CD4-positive, CD25-positive, alpha-beta regulatory T cell (primary cell): ENCODE results near the gene CAMK2A. TPM values are rescaled to one million over a fixed set of nuclear protein-coding genes. Genes with fewer than 3 reads are reported as not detected.
"Not testable (repeated sequence)": the region's sequence is repeated elsewhere in the genome, so short reads cannot be mapped to it uniquely, and the experiment has no call there.

Source experiments
- ATAC-seq, 2 donors: fragments of 150-1000 bp; cut with Tn5 transposase; one replicate each; pipeline ENCODE4 v1.10.0; 2021; ENCODE audit warnings: low read depth in 2 of 2, moderate number of reproducible peaks in 2 of 2, moderate library complexity in 1 of 2
- DNase-seq, 3 donors: peaks; one replicate each; pipeline versions ENCODE4 v3.0.0 to v3.0.0-alpha.2; 2012 to 2022; ENCODE audit warnings: mixed read lengths in 1 of 3
- H3K27ac ChIP-seq: one replicate; pipeline ENCODE4 v1.7.0; 2013; ENCODE audit warnings: mild to moderate bottlenecking, low read length; ENCODE audit not compliant: insufficient read depth, poor library complexity, severe bottlenecking
- H3K27me3 ChIP-seq: one replicate; pipeline ENCODE4 v1.7.0; 2013; ENCODE audit warnings: low read length; ENCODE audit not compliant: control insufficient read depth, insufficient read depth
- H3K36me3 ChIP-seq: one replicate; pipeline ENCODE4 v1.7.0; 2013; ENCODE audit warnings: mild to moderate bottlenecking, low read length, moderate library complexity; ENCODE audit not compliant: control insufficient read depth, insufficient read depth
- H3K4me1 ChIP-seq: 2 replicates; pipeline ENCODE4 v1.7.0; 2013; ENCODE audit warnings: mild to moderate bottlenecking, low read length; ENCODE audit not compliant: insufficient read depth, control insufficient read depth, poor library complexity, severe bottlenecking
- H3K4me3 ChIP-seq: one replicate; pipeline ENCODE4 v1.7.0; 2013; ENCODE audit warnings: low read depth, mild to moderate bottlenecking, low read length, moderate library complexity
- H3K9me3 ChIP-seq, 2 experiments: 1 replicate in 1 of 2; 2 replicates in 1 of 2; pipeline ENCODE4 v1.7.0; 2013; ENCODE audit warnings: low read length in 2 of 2, mild to moderate bottlenecking in 1 of 2, moderate library complexity in 1 of 2; ENCODE audit not compliant: control insufficient read depth in 2 of 2
- H3K27ac Mint-ChIP-seq, 3 donors: one replicate each; pipeline ENCODE4 v1.8.0; 2020 to 2022; ENCODE audit warnings: mild to moderate bottlenecking in 3 of 3, mixed read lengths in 3 of 3, moderate library complexity in 2 of 3
- H3K27me3 Mint-ChIP-seq: one replicate; pipeline ENCODE4 v1.8.0; 2022; ENCODE audit warnings: mild to moderate bottlenecking, mixed read lengths
- H3K36me3 Mint-ChIP-seq: one replicate; pipeline ENCODE4 v1.8.0; 2020; ENCODE audit warnings: mixed read lengths
- H3K4me1 Mint-ChIP-seq, 4 donors: one replicate each; pipeline ENCODE4 v1.8.0; 2020 to 2022; ENCODE audit warnings: mixed read lengths in 4 of 4, mild to moderate bottlenecking in 1 of 4
- H3K4me3 Mint-ChIP-seq, 4 donors: one replicate each; pipeline ENCODE4 v1.8.0; 2020 to 2022; ENCODE audit warnings: mild to moderate bottlenecking in 4 of 4, mixed read lengths in 4 of 4, moderate library complexity in 3 of 4
- H3K9me3 Mint-ChIP-seq, 7 donors: one replicate each; pipeline ENCODE4 v1.8.0; 2020 to 2022; ENCODE audit warnings: mixed read lengths in 7 of 7, mild to moderate bottlenecking in 3 of 7, moderate library complexity in 2 of 7
- polyA plus RNA-seq, 4 donors: library from polyadenylated mRNA; unstranded; fragments of 300-500 nt; fragmentation: Illumina TruSeq; gene quantifications; one replicate each; pipeline ENCODE4 v1.2.3, GENCODE V29; 2021
- total RNA-seq: library from RNA; stranded (reverse); gene quantifications from one replicate; pipeline ENCODE4 v1.2.3, GENCODE V29; 2022

Gene CAMK2A
- total and polyA plus RNA-seq, 5 donors from 2014 or later, result not detected

DNA sequence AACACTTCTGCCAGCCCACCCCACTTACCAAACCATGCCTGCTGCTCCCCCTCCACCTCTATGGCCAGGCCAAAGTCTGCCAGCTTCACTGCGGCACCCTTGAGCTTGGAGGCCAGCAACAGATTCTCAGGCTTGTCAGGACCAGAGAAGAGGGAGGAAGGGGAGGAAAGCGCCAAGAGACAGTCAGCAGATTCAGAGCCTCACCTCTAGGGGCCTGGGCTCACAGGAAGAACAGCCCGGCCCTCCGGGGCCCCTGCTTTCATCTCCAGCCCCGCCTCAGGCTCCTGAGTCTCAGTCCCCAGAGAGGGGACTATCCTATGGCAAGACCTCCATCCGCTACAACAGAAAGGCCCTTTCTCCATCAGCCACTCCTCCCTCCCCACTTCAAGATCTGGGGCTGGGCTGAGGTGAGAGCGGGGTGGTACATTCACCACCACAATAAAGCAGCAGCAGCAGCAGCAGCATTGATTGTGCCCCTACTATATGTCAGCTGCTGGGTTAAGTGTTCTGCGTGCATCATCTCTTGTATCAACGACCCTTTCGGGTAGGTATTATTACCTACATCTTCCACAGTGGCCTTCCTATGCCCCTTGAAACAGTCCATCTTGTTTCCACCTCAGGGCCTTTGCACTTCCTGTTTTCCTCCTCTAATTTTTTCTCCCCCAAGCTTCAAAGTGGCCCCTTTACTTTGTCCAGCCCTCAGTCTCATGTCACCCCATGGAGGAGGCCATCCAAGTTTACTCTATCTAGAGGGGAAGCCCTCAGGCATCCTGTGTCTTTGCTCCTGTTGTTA lies 36.0 kb downstream of the CAMK2A start:
- DNase-seq (no peak), ATAC-seq (no peak)
- no peaks in the 10 kb centered on the region for H3K27me3 Mint-ChIP-seq
- H3K4me1 Mint-ChIP-seq, result no peaks in the 10 kb centered on the region
- Histone ChIP-seq H3K27ac (no peak overlapping the region), H3K4me3 (no peak overlapping the region), H3K9me3 (no peaks in the 10 kb centered on the region), H3K4me1 (no peaks in the 10 kb centered on the region), H3K27me3 (no peaks in the 10 kb centered on the region), H3K36me3 (no peaks in the 10 kb centered on the region)
- no peak overlapping the region for H3K27ac Mint-ChIP-seq
- H3K36me3 Mint-ChIP-seq, result no peaks in the 10 kb centered on the region
- H3K4me3 Mint-ChIP-seq, result no peak overlapping the region
- H3K9me3 Mint-ChIP-seq, result peaks cover 0 to 2% (median 0%) of the 10 kb centered on the region in 7 donors

GRCh38 chr5:150252489-150252888 lies 37.1 kb downstream of the CAMK2A start:
- Histone ChIP-seq H3K27ac (no peak overlapping the region), H3K9me3 (no peaks in the 10 kb centered on the region), H3K4me1 (no peaks in the 10 kb centered on the region), H3K36me3 (no peaks in the 10 kb centered on the region), H3K27me3 (no peaks in the 10 kb centered on the region), H3K4me3 (no peak overlapping the region)
- no peaks in the 10 kb centered on the region for H3K27me3 Mint-ChIP-seq
- H3K4me3 Mint-ChIP-seq, result no peak overlapping the region
- DNase-seq (no peak), ATAC-seq (no peak)
- no peaks in the 10 kb centered on the region for H3K36me3 Mint-ChIP-seq
- peaks cover 0 to 2% (median 0%) of the 10 kb centered on the region in 7 donors for H3K9me3 Mint-ChIP-seq
- H3K4me1 Mint-ChIP-seq, result no peaks in the 10 kb centered on the region
- H3K27ac Mint-ChIP-seq, result no peak overlapping the region

DNA sequence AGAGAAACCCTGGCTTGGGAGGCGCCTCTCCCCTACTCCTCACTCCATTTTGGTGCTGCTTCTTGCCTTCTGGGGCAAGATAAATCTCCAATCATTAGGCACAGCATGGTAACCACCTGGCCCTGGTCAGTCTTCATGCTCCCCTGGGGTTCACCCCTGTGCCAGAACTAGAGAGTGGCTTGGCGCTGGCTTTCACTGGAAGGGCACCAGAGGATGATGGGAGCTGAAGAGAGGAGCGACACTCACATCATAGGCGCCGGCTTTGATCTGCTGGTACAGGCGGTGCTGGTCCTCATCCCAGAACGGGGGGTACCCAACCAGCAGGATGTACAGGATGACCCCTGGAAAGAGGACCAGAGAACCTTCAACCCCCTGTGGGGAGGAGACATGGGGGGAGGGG lies 38.1 kb downstream of the CAMK2A start:
- H3K4me1 ChIP-seq, result no peaks in the 10 kb centered on the region
- H3K9me3 Mint-ChIP-seq, result peaks cover 0 to 2% (median 0%) of the 10 kb centered on the region in 7 donors
- no peak overlapping the region for H3K4me3 Mint-ChIP-seq
- DNase-seq (no peak), ATAC-seq (no peak)
- H3K36me3 ChIP-seq, result no peaks in the 10 kb centered on the region
- no peaks in the 10 kb centered on the region for H3K27me3 Mint-ChIP-seq
- no peak overlapping the region for H3K27ac ChIP-seq
- H3K4me1 Mint-ChIP-seq, result no peaks in the 10 kb centered on the region
- no peak overlapping the region for H3K4me3 ChIP-seq
- no peaks in the 10 kb centered on the region for H3K36me3 Mint-ChIP-seq
- no peaks in the 10 kb centered on the region for H3K9me3 ChIP-seq
- no peak overlapping the region for H3K27ac Mint-ChIP-seq
- H3K27me3 ChIP-seq, result no peaks in the 10 kb centered on the region

- no peaks in the 10 kb centered on the region for H3K4me1 Mint-ChIP-seq
- no peaks in the 10 kb centered on the region for H3K27me3 ChIP-seq
- H3K4me1 ChIP-seq, result no peaks in the 10 kb centered on the region
- no peak overlapping the region for H3K4me3 Mint-ChIP-seq
- no peaks in the 10 kb centered on the region for H3K9me3 ChIP-seq
- no peaks in the 10 kb centered on the region for H3K9me3 Mint-ChIP-seq
- H3K36me3 ChIP-seq, result no peaks in the 10 kb centered on the region
- no peaks in the 10 kb centered on the region for H3K27me3 Mint-ChIP-seq
- DNase-seq (no peak), ATAC-seq (no peak)
- H3K36me3 Mint-ChIP-seq, result no peaks in the 10 kb centered on the region
- no peak overlapping the region for H3K4me3 ChIP-seq
- no peak overlapping the region for H3K27ac ChIP-seq
- H3K27ac Mint-ChIP-seq, result no peak overlapping the region
Observed at GRCh38 chr5:150249744-150250143, 39.8 kb downstream of the CAMK2A start.

DNA sequence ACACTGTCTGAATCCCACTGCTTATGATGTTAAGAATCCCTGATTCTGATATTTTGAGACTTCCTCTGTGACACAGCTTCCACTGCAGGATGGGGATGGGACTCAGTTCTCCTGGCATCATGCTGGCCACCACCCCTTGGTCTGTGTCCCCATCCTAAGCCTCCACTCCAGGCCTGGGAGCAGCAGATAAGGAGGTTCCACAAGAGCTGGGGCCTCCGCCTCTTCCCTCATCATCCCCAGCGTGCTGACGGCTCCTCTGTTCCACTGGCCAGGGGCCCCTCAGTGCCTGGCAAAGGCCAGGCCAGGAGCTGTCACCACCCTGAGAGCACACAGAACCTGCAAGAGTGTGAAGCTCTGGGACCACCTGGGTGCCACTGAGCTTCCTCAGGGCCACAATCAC lies 40.6 kb downstream of the CAMK2A start:
- Histone ChIP-seq H3K4me1 (no peaks in the 10 kb centered on the region), H3K36me3 (no peaks in the 10 kb centered on the region), H3K9me3 (no peaks in the 10 kb centered on the region), H3K4me3 (no peak overlapping the region), H3K27ac (no peak overlapping the region), H3K27me3 (no peaks in the 10 kb centered on the region)
- H3K27ac Mint-ChIP-seq, result no peak overlapping the region
- H3K4me1 Mint-ChIP-seq, result no peaks in the 10 kb centered on the region
- H3K27me3 Mint-ChIP-seq, result no peaks in the 10 kb centered on the region
- no peak for ATAC-seq
- H3K36me3 Mint-ChIP-seq, result no peaks in the 10 kb centered on the region
- H3K4me3 Mint-ChIP-seq, result no peak overlapping the region
- H3K9me3 Mint-ChIP-seq, result no peaks in the 10 kb centered on the region
- no peak for DNase-seq

DNA sequence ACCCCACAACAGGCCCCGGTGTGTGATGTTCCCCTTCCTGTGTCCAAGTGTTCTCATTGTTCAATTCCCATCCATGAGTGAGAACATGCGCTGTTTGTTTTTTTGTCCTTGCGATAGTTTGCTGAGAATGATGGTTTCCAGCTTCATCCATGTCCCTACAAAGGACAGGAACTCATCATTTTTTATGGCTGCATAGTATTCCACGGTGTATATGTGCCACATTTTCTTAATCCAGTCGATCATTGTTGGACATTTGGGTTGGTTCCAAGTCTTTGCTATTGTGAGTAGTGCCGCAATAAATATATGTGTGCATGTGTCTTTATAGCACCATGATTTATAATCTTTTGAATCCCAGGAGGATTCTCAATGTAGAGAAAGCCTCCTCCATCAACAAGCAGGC lies 41.1 kb downstream of the CAMK2A start:
- not testable (repeated sequence) for H3K27me3 ChIP-seq, H3K9me3 Mint-ChIP-seq, ATAC-seq

GRCh38 chr5:150247726-150248125 lies 41.8 kb downstream of the CAMK2A start:
- H3K36me3 Mint-ChIP-seq, result no peaks in the 10 kb centered on the region
- no peaks in the 10 kb centered on the region for H3K9me3 ChIP-seq
- H3K9me3 Mint-ChIP-seq, result no peaks in the 10 kb centered on the region
- DNase-seq, result no peak
- H3K27ac ChIP-seq, result no peak overlapping the region
- H3K4me1 ChIP-seq, result no peaks in the 10 kb centered on the region
- no peak for ATAC-seq
- no peak overlapping the region for H3K27ac Mint-ChIP-seq
- H3K27me3 Mint-ChIP-seq, result no peaks in the 10 kb centered on the region
- H3K36me3 ChIP-seq, result no peaks in the 10 kb centered on the region
- no peak overlapping the region for H3K4me3 ChIP-seq
- no peak overlapping the region for H3K4me3 Mint-ChIP-seq
- H3K27me3 ChIP-seq, result no peaks in the 10 kb centered on the region
- no peaks in the 10 kb centered on the region for H3K4me1 Mint-ChIP-seq

More for the DNA sequence above, 41.1 kb downstream of the CAMK2A start:
- not testable (repeated sequence) for DNase-seq, H3K27ac Mint-ChIP-seq, H3K4me3 Mint-ChIP-seq, H3K27ac ChIP-seq, H3K27me3 Mint-ChIP-seq, H3K4me1 ChIP-seq, H3K4me1 Mint-ChIP-seq, H3K36me3 Mint-ChIP-seq, H3K36me3 ChIP-seq, H3K9me3 ChIP-seq, H3K4me3 ChIP-seq

DNA sequence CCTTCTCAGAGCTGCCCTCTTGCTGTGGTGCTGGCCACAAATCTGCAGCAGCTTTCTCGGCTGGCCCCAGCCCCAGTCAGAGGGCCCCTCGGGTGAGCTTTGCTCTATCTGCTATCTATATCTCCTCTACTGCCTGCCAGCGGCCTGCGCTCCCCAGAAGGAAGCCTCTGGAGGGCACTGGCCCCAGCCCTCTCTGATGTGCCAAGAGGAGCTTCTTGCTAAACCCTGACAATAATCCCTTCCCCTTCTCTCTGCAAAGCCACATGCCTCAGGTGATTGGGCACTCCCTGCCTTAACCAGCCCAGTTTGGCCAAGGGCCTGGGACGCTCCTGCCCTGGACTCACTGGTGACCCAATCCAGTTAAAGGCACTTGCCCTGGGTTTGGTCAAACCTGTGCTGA lies 42.7 kb downstream of the CAMK2A start:
- Histone ChIP-seq H3K4me3 (no peak overlapping the region), H3K36me3 (no peaks in the 10 kb centered on the region), H3K27ac (no peak overlapping the region), H3K27me3 (no peaks in the 10 kb centered on the region), H3K4me1 (no peaks in the 10 kb centered on the region), H3K9me3 (no peaks in the 10 kb centered on the region)
- Mint-ChIP-seq H3K36me3 (no peaks in the 10 kb centered on the region), H3K4me1 (no peaks in the 10 kb centered on the region), H3K4me3 (no peak overlapping the region), H3K27ac (no peak overlapping the region), H3K27me3 (no peaks in the 10 kb centered on the region), H3K9me3 (no peaks in the 10 kb centered on the region)
- ATAC-seq, result no peak
- no peak for DNase-seq
